ENCODE measurements around the gene FER.

DNA sequence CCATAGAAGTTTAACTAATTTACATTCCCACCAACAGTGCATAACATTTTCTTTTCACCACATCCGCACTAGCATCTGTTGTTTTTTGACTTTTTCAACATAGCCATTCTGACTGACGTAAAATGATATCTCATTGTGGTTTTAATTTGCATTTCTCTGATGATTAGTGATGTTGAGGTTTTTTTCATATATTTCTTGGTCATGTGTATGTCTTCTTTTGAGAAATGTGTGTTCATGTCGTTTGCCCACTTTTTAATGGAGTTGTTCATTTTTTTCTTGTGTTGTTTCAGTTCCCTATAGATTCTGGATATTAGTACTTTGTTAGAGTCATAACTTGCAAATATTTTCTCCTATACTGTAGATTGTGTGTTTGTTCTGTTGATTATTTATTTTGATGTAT is 163.4 kb downstream of the FER start:
- TF ChIP-seq, protein P1, sequence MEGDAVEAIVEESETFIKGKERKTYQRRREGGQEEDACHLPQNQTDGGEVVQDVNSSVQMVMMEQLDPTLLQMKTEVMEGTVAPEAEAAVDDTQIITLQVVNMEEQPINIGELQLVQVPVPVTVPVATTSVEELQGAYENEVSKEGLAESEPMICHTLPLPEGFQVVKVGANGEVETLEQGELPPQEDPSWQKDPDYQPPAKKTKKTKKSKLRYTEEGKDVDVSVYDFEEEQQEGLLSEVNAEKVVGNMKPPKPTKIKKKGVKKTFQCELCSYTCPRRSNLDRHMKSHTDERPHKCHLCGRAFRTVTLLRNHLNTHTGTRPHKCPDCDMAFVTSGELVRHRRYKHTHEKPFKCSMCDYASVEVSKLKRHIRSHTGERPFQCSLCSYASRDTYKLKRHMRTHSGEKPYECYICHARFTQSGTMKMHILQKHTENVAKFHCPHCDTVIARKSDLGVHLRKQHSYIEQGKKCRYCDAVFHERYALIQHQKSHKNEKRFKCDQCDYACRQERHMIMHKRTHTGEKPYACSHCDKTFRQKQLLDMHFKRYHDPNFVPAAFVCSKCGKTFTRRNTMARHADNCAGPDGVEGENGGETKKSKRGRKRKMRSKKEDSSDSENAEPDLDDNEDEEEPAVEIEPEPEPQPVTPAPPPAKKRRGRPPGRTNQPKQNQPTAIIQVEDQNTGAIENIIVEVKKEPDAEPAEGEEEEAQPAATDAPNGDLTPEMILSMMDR (IDR thresholded peaks at IDR 0.05; ENCODE audit: insufficient read depth, low read length), result no peak
- TF ChIP-seq GABPA (IDR thresholded peaks at IDR 0.05; ENCODE audit: low read depth) (no peak), POLR2AphosphoS5 (IDR thresholded peaks at IDR 0.05; ENCODE audit: low read depth) (no peak)
- TF ChIP-seq, protein P2, sequence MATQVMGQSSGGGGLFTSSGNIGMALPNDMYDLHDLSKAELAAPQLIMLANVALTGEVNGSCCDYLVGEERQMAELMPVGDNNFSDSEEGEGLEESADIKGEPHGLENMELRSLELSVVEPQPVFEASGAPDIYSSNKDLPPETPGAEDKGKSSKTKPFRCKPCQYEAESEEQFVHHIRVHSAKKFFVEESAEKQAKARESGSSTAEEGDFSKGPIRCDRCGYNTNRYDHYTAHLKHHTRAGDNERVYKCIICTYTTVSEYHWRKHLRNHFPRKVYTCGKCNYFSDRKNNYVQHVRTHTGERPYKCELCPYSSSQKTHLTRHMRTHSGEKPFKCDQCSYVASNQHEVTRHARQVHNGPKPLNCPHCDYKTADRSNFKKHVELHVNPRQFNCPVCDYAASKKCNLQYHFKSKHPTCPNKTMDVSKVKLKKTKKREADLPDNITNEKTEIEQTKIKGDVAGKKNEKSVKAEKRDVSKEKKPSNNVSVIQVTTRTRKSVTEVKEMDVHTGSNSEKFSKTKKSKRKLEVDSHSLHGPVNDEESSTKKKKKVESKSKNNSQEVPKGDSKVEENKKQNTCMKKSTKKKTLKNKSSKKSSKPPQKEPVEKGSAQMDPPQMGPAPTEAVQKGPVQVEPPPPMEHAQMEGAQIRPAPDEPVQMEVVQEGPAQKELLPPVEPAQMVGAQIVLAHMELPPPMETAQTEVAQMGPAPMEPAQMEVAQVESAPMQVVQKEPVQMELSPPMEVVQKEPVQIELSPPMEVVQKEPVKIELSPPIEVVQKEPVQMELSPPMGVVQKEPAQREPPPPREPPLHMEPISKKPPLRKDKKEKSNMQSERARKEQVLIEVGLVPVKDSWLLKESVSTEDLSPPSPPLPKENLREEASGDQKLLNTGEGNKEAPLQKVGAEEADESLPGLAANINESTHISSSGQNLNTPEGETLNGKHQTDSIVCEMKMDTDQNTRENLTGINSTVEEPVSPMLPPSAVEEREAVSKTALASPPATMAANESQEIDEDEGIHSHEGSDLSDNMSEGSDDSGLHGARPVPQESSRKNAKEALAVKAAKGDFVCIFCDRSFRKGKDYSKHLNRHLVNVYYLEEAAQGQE (IDR thresholded peaks at IDR 0.05; ENCODE audit: insufficient replicate concordance, low read depth), result no peak

Data from HL-60 (cell line).